ENCODE measurements around the gene TBXAS1. TPM values are rescaled to one million over a fixed set of nuclear protein-coding genes. Genes with fewer than 3 reads are reported as not detected.

TBXAS1 gene
- total RNA-seq, 2 experiments from 2014 or later = 3.6 to 5.1 TPM

DNA sequence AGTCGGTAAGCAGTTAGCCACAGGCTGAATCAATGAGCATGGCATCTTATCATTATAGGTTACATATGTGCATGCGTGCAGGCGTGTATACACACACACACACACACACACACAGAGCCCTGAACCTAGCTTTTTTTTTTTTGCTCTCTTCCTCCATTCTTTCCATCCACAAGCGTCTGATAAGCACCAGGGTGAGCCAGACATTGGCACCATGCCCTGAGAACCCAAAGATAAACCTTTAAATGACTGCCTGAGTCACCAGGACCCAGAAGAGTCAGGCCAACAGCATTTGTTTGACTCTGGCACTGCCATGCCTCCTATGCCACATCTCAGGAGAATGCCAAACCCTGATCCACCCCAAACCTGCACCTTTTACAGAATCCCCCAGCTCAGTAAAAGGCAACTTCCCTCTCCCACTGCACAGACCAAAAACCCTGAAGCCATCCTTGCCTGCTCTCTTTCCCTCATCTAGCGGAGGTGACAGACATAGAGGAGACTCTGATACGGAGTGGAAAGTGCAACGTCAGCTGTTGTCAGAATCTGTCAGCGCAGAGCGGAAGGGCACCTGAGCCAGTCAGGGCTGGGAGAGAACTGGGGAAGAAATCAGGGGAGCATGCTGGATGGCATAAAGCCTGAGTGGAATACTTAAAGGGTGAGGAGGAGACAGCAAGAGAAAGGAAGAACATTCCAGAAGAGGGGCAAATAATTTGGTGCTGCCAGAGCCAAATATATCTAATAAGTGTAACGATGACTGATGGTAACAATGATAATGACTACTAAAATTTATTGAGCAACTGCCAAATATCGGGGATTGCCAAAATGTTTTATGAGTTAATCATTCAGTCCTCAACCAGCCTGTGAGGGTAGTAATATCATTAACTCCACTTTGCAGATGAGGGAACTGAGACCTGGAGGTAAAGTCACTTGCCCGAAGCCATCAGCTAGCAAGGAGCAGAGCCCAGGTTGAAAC, 230.5 kb downstream of the TBXAS1 start:
- CTCF ChIA-PET = interaction anchor here (1.4 kb wide), 1 partner anchor 266 kb away, joined by 4 read pairs; no protein-coding TSS in a partner anchor

DNA sequence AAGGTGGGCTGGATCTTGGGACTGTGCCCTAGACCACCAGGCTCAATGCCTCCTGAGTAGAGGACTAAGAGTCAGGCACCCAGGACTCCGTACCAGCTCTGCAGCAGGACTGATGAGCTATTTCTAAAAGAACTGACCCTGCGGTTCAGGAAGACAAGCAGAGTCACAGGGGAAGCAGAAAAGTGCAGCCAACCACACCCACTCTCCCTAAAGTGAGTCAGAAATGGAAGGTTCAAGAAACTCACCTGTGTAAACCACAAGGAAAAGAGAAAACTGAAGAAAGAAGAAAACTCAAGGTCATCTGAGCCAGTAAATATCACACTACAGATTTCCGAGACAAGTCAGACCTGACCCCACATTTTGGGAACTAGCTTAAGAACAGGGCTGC, 231.2 kb downstream of the TBXAS1 start:
- ATAC-seq = no peak
- H3K27ac Mint-ChIP-seq = peak overlapping the region; percentile 33
- POLR2A ChIA-PET = no interaction called here

More for the DNA sequence above, 230.5 kb downstream of the TBXAS1 start:
- DNase-seq (peak; percentile 75), ATAC-seq (peak; percentile 39)
- POLR2A ChIA-PET = no interaction called here
- H3K4me1 Mint-ChIP-seq = peaks cover 42% of the 10 kb centered on the region
- intact Hi-C loops (cut with DNase I, micrococcal nuclease) = loop anchor here (5.0 to 10.0 kb wide), 7 partner anchors 118 to 1495 kb away; partner anchors contain the start of genes AGK (in 1 of the 2), FMC1 (in 1 of the 2), KDM7A (in 1 of the 2) and MKRN1 (in 1 of the 2)
- H3K27me3 Mint-ChIP-seq = no peaks in the 10 kb centered on the region
- H3K36me3 Mint-ChIP-seq (ENCODE audit: low read depth) = peaks cover 12% of the 10 kb centered on the region
- peak overlapping the region; percentile 86 for H3K27ac Mint-ChIP-seq
- H3K4me3 Mint-ChIP-seq = peak overlapping the region; percentile 78
- H3K9me3 Mint-ChIP-seq (ENCODE audit: low read depth) = no peaks in the 10 kb centered on the region

DNA sequence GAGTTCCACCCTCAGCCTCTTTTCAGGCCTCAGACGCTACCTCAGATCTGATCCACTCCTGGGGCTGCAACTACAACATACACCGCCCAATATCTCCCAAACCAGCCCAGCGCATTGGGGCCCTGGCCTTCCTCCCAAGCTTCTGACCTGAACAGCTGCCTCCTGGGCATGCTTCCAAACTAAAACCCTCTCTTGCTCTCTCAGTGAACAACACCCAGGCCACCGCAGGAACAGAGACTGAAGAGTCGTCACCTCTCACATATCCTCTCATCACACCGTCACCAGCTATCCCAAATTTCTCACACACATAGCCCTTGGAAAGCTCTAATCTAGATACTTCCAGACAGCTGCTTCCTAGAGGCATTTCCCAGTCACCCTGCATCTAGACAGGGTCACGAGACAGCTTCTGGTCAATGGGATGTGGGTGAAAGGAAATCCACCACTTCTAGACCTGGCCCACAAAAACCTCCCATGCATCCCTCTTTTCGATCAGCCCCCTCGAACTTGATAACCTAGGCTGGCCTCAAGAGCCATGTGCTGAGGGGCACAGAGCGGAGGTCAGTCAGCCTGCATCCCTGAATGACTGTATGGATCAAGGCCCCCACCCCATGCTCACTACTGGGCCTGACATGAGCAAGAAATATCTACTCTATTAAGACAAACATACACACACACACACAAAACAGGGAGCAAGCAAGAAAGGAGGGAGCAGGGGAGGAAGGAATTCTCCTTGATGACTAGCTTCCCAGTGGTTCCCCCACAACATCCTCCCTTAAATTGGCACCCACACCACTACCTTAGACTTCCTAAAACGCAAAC, 231.9 kb downstream of the TBXAS1 start:
- DNase-seq = no peak
- Mint-ChIP-seq H3K27ac (peak overlapping the region; percentile 51), H3K27me3 (no peaks in the 10 kb centered on the region), H3K4me3 (peak overlapping the region; percentile 78), H3K4me1 (peaks cover 36% of the 10 kb centered on the region), H3K9me3 (ENCODE audit: low read depth) (peaks cover 3% of the 10 kb centered on the region), H3K36me3 (ENCODE audit: low read depth) (peaks cover 12% of the 10 kb centered on the region)
- intact Hi-C loops (cut with DNase I, micrococcal nuclease) = loop anchor here (5.0 to 10.0 kb wide), 7 partner anchors 116 to 1494 kb away; partner anchors contain the start of genes AGK (in 1 of the 2), FMC1 (in 1 of the 2), KDM7A (in 1 of the 2) and MKRN1 (in 1 of the 2)
- ATAC-seq = no peak
- POLR2A ChIA-PET = no interaction called here
- CTCF ChIA-PET = interaction anchor here (0.6 kb wide), 1 partner anchor 115 kb away, joined by 3 read pairs; no protein-coding TSS in a partner anchor

More for the DNA sequence above, 231.2 kb downstream of the TBXAS1 start:
- Mint-ChIP-seq H3K27me3 (no peaks in the 10 kb centered on the region), H3K9me3 (ENCODE audit: low read depth) (no peaks in the 10 kb centered on the region), H3K36me3 (ENCODE audit: low read depth) (peaks cover 12% of the 10 kb centered on the region), H3K4me1 (peaks cover 38% of the 10 kb centered on the region), H3K4me3 (peak overlapping the region; percentile 78)
- intact Hi-C loops (cut with DNase I, micrococcal nuclease) = loop anchor here (5.0 to 10.0 kb wide), 7 partner anchors 117 to 1495 kb away; partner anchors contain the start of genes AGK (in 1 of the 2), FMC1 (in 1 of the 2), KDM7A (in 1 of the 2) and MKRN1 (in 1 of the 2)
- DNase-seq = peak; percentile 25
- CTCF ChIA-PET = interaction anchor here (0.6 to 1.4 kb wide), 2 partner anchors 116 to 266 kb away, joined by 3 to 4 read pairs; no protein-coding TSS in a partner anchor

- POLR2A ChIA-PET = no interaction called here
- CTCF ChIA-PET = no interaction called here
Measured at GRCh38 chr7:140061607-140061930, 232.5 kb downstream of the TBXAS1 start.

DNA sequence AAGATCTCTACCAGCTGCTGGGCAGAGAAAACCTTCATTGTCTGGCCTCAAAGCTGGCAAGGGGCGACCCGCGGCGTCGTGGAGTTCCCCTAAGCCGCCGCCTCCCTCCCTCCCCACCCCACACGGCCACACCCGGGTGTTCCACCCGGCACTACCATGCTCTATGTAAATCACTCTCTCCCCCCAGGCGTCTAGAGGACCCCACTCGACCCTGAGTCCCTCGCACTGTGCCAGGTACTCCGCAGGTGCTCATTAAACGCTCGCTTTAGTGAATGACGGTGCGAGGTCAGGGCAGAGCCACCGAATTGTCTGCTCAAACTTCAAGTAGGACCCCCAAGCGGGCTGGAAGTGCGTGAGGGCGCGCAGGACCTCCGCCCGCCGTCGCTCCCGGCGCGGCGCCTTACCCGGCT, 233.1 kb downstream of the TBXAS1 start:
- H3K4me3 Mint-ChIP-seq = peak overlapping the region; percentile 78
- intact Hi-C loops (cut with DNase I, micrococcal nuclease) = loop anchor here (1.0 to 10.0 kb wide), 8 partner anchors 115 to 1493 kb away; partner anchors contain the start of genes AGK (in 1 of the 2), FMC1 (in 1 of the 2), KDM7A (in 1 of the 2) and MKRN1 (in 1 of the 2)
- ChIA-PET POLR2A (interaction anchor here (0.7 to 1.4 kb wide), 2 partner anchors 168 to 318 kb away, joined by 3 to 4 read pairs; no protein-coding TSS in a partner anchor), CTCF (interaction anchor here (1.1 kb wide), 1 partner anchor 33 kb away, joined by 3 read pairs; no protein-coding TSS in a partner anchor)
- peaks cover 36% of the 10 kb centered on the region for H3K4me1 Mint-ChIP-seq
- no peaks in the 10 kb centered on the region for H3K27me3 Mint-ChIP-seq
- peaks cover 18% of the 10 kb centered on the region for H3K36me3 Mint-ChIP-seq (ENCODE audit: low read depth)
- DNase-seq (peak; percentile 54), ATAC-seq (peak; percentile 18)
- peak overlapping the region; percentile 48 for H3K27ac Mint-ChIP-seq
- peaks cover 12% of the 10 kb centered on the region for H3K9me3 Mint-ChIP-seq (ENCODE audit: low read depth)

More at GRCh38 chr7:140061607-140061930, 232.5 kb downstream of the TBXAS1 start:
- peak overlapping the region; percentile 51 for H3K27ac Mint-ChIP-seq
- intact Hi-C loops (cut with DNase I, micrococcal nuclease) = loop anchor here (5.0 to 10.0 kb wide), 7 partner anchors 116 to 1493 kb away; partner anchors contain the start of genes AGK (in 1 of the 2), FMC1 (in 1 of the 2), KDM7A (in 1 of the 2) and MKRN1 (in 1 of the 2)
- peak overlapping the region; percentile 78 for H3K4me3 Mint-ChIP-seq
- H3K4me1 Mint-ChIP-seq = peaks cover 36% of the 10 kb centered on the region
- H3K27me3 Mint-ChIP-seq = no peaks in the 10 kb centered on the region
- peaks cover 16% of the 10 kb centered on the region for H3K36me3 Mint-ChIP-seq (ENCODE audit: low read depth)
- DNase-seq (no peak), ATAC-seq (no peak)
- H3K9me3 Mint-ChIP-seq (ENCODE audit: low read depth) = peaks cover 6% of the 10 kb centered on the region

GRCh38 chr7:140062528-140063299, 233.7 kb downstream of the TBXAS1 start, which contains the start of gene PARP12:
TSS of gene PARP12 (minus strand) at chr7:140062951. CDS start at chr7:140062847, 104 bp downstream.
- ATAC-seq (peak; percentile 65), DNase-seq (peak; percentile 91)
- peaks cover 18% of the 10 kb centered on the region for H3K36me3 Mint-ChIP-seq (ENCODE audit: low read depth)
- H3K4me3 Mint-ChIP-seq = peak within 1 kb of the TSS; percentile 78
- H3K27me3 Mint-ChIP-seq = no peaks in the 10 kb centered on the region
- peak within 1 kb of the TSS; percentile 75 for H3K27ac Mint-ChIP-seq
- peaks cover 16% of the 10 kb centered on the region for H3K9me3 Mint-ChIP-seq (ENCODE audit: low read depth)
- ChIA-PET CTCF (interaction anchor here (0.6 to 1.1 kb wide), 5 partner anchors 12 to 326 kb away, joined by 3 read pairs; no protein-coding TSS in a partner anchor), POLR2A (interaction anchor here (0.6 to 1.4 kb wide), 5 partner anchors 15 to 318 kb away, joined by 3 to 5 read pairs (median 4); partner anchors contain the start of gene KDM7A)
- peaks cover 36% of the 10 kb centered on the region for H3K4me1 Mint-ChIP-seq
- intact Hi-C loops (cut with DNase I, micrococcal nuclease) = loop anchor here (1.0 to 10.0 kb wide), 9 partner anchors 113 to 1492 kb away; partner anchors contain the start of genes AGK (in 1 of the 2), FMC1 (in 1 of the 2), KDM7A (in 1 of the 2) and MKRN1 (in 1 of the 2)

DNA sequence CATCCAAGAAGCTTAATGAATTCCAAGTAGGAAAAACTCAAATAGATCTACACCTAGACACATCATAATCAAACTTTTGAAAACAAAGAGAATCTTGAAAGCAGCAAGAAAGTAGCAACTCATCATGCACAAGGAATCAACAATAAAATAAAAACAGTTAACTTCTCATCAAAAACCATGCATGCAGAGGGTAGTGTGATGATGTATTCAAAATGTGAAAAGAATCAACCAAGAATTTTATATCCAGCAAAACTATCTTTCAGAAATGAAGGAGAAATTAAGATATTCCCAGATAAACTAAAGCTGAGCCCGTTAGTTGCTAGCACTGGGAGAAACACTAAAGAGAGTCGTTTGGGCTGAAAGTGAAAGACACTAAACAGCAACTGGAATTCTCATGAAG, 238.0 kb downstream of the TBXAS1 start:
- H3K4me1 Mint-ChIP-seq = peaks cover 11% of the 10 kb centered on the region
- H3K27me3 Mint-ChIP-seq = peaks cover under 1% of the 10 kb centered on the region
- peaks cover 20% of the 10 kb centered on the region for H3K9me3 Mint-ChIP-seq (ENCODE audit: low read depth)
- H3K27ac Mint-ChIP-seq = no peak overlapping the region
- H3K36me3 Mint-ChIP-seq (ENCODE audit: low read depth) = peaks cover 12% of the 10 kb centered on the region
- no peak overlapping the region for H3K4me3 Mint-ChIP-seq
- ATAC-seq (no peak), DNase-seq (no peak)
- intact Hi-C loops (cut with DNase I, micrococcal nuclease) = loop anchor here (10.0 kb wide), 2 partner anchors 238 to 1488 kb away; partner anchors contain the start of gene AGK (in 1 of the 2)
- ChIA-PET POLR2A (no interaction called here), CTCF (no interaction called here)

DNA sequence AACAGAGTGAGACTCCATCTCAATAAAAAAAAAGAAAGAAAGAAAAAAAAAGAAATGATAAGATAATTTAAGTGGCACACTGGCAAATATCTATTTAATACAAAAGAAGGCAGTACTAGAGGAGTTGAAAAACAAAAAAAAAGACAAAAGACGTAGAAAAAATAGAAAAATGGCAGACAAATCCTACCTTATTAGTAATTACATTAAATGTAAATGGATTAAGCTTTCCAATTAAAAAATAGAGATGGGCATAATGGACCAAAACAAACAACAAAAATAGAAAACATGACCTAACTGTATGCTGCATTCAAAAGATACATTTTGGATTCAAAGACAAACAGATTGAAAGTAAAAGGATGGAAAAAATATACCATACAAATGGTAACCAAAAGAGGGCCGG, 239.0 kb downstream of the TBXAS1 start:
- POLR2A ChIA-PET = no interaction called here
- Mint-ChIP-seq H3K9me3 (ENCODE audit: low read depth) (peaks cover 20% of the 10 kb centered on the region), H3K27me3 (peaks cover 2% of the 10 kb centered on the region), H3K36me3 (ENCODE audit: low read depth) (peaks cover 12% of the 10 kb centered on the region), H3K4me1 (peaks cover 10% of the 10 kb centered on the region), H3K4me3 (no peak overlapping the region), H3K27ac (no peak overlapping the region)
- ATAC-seq (no peak), DNase-seq (no peak)
- intact Hi-C loops (cut with DNase I, micrococcal nuclease) = loop anchor here (10.0 kb wide), 2 partner anchors 237 to 1487 kb away; partner anchors contain the start of gene AGK (in 1 of the 2)
- CTCF ChIA-PET = no interaction called here

GRCh38 chr7:140069298-140069949, 240.4 kb downstream of the TBXAS1 start:
- peaks cover 20% of the 10 kb centered on the region for H3K9me3 Mint-ChIP-seq (ENCODE audit: low read depth)
- intact Hi-C loops (cut with DNase I, micrococcal nuclease) = loop anchor here (10.0 kb wide), 2 partner anchors 235 to 1485 kb away; partner anchors contain the start of gene AGK (in 1 of the 2)
- H3K4me3 Mint-ChIP-seq = no peak overlapping the region
- CTCF ChIA-PET = no interaction called here
- peaks cover 5% of the 10 kb centered on the region for H3K27me3 Mint-ChIP-seq
- peak; percentile 27 for DNase-seq
- peaks cover 10% of the 10 kb centered on the region for H3K4me1 Mint-ChIP-seq
- POLR2A ChIA-PET = no interaction called here
- H3K36me3 Mint-ChIP-seq (ENCODE audit: low read depth) = peaks cover 12% of the 10 kb centered on the region
- no peak overlapping the region for H3K27ac Mint-ChIP-seq
- ATAC-seq = peak; percentile 76

Measured in activated CD4-positive, alpha-beta T cell treated with anti-CD3 and anti-CD28 coated beads for 36 hours (primary cell).